NCI-H345 (cell line): ENCODE results near the gene RPS6KA3.
"Not testable (repeated sequence)": the region's sequence is repeated elsewhere in the genome, so short reads cannot be mapped to it uniquely, and the experiment has no call there.

Experiments used
- DNase-seq: peaks from one replicate; lab custom pipeline; 2025; lab: John Stamatoyannopoulos, UW

The RPS6KA3 gene

DNA sequence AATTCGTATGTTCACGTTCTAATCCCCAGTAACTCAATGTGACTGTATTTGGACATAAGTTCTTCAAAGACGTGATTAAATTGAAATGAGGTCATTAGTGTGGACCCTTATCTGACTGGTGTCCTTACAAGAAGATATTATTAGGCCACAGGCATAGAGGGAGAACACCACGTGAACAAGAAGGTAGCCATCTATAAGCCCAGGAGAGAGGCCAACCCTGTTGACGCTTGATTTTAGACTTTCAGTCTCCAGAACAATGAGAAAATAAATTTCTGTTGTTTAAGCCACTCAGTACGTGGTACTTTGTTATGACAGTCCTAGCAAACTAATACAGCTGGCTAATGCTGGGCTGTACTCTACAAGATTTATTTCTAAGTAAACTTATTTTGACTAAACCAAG is 123.6 kb downstream of the RPS6KA3 start:
- DNase-seq: no peak

DNA sequence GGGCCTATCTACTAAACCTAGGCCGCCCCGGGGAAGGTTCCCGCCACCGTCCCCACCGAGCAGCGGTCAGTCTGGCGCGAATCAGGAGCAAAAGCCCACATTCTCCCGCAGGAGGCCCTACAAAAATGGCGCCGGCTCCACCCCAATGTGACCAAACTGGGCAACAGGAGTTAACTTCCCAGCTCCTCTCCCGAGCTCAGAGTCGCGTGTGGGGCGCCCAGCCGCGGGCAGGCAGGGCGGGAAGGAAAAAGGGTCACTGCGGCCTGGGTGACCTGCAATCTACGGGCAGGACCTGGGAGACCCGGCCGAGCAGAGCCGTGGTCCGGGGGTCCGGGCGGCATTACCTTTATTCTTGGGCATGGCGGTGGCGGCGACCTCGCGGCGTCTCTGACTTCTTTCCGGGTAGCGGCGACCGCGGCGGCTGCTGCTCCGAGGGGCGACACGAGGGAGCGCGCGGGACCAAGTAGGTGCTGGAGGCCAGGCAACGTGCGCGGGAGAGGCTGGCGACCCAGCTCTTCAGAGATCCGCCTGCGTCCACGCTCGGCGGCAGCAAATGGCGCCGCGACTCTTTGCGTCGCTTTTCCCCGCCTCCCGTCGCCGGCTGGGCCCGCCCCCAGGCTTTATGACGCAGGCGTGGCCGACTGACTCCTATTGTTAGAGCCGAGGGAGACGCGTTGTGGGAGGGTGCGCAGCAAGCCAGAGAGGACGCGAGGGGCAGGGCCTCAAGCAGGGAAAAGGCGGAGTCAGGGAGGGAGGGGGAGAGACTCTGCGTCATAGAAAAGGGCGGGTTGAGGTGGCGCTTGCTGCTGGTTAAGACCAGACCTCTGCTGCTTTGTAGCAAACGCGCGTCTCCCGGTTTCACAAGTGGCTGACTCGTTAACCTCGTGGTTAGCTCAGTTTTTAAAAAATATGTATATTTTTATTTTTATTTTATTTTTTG is 125.2 kb downstream of the RPS6KA3 start, which contains the start of gene EIF1AX:
EIF1AX (minus strand) TSS at position 558 of the 940 bp plus-strand sequence; CDS start at position 360, 198 bp downstream.
- DNase-seq: peak; percentile 98

DNA sequence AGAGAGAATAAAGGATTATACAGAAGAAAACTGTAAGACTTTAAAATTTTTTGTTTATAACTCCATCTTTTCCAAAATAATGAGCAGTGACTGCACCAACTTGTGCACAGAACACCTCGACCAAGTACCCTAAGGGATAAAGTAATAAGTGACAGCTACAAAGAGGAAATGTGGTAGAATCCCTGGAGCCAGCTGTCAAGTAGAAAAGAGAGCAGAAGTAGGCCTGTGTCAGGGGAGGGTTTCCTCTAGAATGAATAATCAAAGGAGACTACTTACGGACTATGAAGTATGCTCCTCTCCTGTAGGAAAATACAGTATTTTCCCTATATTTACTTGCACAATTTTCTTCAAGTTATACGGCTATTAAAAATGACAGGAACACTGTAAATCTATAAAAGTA is 126.3 kb downstream of the RPS6KA3 start:
- DNase-seq: no peak

DNA sequence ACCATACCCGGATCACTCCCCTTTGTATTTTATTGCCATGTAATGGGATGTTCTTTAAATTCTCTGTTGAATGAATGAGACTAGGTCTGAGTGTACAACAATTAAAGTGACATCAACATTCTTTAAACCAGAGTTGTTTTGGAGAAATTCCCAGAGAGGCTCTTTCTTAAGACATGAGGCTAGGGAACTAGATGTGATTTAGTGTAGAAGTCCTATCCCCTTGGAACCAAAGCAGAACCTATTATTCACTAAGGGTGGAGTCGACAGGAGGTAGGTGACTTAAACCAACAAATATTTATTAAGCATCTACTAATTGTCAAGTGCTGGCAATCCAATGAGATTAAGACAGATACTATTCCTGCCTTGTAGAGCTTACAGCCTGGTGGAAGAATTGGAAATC is 126.7 kb downstream of the RPS6KA3 start:
- no peak for DNase-seq

DNA sequence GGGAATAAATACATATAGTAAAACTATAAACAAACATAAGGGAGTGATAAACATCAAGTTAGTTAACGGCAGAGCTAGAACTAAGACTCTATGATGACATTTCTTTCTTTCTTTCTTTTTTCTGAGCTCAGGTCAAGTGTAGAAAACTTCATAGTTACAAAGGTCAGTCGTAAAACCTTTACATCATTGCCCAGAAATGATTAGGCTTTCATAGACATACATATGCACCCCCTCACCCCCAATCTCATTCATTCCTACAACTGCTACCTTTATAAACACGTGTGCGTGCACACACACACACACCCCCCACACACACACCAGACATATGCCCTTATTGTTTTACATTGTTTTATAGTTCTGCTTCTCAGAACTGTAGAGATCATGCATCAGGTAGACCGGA is 130.8 kb downstream of the RPS6KA3 start:
- DNase-seq: no peak

DNA sequence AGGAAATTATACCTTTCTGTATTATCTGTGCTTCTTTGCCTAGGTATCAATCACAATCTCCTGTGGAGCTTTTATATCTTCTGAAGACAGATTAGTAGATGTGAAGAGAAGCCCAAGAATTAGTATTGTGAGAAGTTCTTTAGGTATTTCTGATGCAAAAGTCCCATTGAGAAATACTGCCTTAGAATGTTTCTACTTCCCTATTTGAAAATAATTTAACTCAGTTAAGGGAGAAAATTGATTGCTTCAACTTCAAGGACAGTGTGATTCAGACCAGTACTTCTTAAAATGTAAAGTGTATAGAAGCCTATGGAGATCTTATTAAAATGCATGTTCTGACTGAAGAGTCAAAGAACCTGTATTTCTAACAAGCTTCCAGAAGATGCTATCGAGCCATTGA is 134.0 kb downstream of the RPS6KA3 start:
- DNase-seq: no peak

DNA sequence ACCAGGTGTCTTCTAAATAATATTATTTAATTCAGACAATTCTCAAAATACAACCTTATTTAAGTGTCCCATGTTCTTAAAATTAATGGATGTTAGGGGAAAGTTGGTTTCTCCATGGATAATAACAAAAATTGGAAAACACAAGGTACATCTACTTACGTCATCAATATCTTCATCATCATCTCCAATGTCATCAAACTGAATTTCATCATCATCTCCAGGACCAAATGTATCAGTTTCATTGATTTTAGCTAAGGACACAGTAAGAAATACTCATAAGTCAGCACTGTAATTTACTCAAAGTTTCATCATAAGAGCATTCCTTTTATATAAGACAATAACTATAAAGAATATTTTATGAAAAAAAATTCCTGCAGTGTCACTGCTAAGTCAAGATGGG is 136.4 kb downstream of the RPS6KA3 start:
- no peak for DNase-seq

DNA sequence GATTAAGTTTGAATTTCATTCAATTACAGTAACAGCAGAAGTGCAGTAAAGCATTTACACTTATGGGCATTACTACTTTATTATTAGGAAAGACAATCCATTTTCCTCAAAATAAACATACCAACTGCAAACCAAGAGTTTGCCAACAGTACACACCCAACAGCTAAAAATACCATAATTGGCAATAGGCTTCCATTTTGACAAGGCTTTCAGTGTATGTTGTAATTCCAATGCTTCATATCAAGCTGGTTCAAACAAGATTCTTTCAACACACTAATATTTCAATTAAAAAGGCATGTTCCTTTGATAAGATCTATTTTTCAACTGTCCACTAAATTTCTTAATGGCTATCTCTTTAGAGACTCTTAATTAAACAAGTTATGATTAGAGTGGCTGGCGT is 137.2 kb downstream of the RPS6KA3 start:
- no peak for DNase-seq

DNA sequence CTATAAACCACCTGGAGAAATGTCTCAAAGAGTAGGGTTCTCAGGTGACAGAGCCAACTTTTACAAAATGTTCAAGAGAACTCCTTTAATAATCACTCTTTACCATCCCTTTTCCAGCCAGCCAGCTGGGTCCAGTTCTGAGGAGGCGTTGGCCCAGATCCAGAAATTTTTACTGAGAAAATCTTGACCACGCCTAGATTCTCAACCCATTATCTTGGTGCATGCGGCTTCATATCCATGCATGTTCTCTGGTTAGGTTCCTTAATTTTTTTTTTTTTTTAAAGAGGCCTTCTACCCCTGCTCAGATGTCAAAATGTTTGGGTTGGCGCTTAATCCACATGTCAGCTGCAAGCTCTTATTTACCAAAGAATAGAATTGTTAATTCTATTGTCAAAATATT is 138.0 kb downstream of the RPS6KA3 start:
- no peak for DNase-seq

DNA sequence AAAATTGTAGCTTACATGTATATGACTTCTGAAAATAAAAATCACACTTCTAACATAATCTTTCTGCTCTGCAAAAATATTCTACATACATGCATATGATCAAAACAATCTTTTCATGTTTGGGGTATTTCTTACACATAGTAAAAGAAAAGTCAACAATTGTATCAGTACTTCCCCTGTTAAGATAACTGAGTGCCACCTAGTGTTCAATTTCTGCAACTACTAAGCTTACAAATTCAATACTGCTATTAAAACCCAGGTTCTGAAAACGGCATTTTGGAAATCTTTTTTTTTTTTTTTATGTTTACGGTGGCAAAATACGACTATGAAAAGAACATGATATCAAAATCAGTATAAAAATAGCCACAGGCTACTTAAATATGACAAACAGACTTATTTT is 139.3 kb downstream of the RPS6KA3 start:
- not testable (repeated sequence) for DNase-seq

DNA sequence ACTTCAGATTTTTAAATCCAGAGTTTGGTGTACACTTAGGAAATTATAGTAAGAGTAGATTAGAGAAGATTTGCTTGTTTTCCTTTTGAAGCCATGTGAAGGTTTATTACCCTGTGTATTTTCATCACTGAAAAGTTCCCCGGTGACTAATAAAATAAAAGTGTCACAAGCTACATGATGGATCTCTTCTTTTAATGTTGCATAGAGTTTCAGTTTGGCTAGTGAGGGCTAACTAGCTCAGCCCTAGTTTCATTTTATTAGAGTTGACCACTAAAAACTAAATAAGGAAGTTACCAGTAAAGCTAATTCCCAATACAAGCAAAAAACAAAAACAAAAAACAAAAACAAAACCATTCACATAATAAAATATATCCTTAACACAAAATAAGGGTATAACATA is 139.9 kb downstream of the RPS6KA3 start:
- DNase-seq: not testable (repeated sequence)

DNA sequence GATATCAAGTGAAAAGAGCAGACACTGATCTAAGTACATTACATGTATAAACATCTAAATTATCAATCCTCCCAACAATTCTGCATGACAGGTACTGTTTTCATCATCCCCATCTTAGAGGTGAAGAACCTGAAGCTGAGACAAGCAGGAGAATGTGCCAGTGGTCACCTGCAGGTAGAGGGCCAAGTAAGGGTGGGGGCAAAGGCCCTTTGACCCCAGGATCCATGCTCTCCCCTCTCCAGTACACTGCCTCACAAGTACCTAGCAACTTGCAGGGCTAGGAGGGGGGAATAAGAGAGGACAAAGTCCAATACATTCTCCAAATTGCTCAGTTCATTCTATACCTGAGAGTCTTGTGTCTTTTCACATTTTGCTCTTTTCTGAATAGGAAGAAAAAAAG is 141.7 kb downstream of the RPS6KA3 start:
- DNase-seq: no peak

DNA sequence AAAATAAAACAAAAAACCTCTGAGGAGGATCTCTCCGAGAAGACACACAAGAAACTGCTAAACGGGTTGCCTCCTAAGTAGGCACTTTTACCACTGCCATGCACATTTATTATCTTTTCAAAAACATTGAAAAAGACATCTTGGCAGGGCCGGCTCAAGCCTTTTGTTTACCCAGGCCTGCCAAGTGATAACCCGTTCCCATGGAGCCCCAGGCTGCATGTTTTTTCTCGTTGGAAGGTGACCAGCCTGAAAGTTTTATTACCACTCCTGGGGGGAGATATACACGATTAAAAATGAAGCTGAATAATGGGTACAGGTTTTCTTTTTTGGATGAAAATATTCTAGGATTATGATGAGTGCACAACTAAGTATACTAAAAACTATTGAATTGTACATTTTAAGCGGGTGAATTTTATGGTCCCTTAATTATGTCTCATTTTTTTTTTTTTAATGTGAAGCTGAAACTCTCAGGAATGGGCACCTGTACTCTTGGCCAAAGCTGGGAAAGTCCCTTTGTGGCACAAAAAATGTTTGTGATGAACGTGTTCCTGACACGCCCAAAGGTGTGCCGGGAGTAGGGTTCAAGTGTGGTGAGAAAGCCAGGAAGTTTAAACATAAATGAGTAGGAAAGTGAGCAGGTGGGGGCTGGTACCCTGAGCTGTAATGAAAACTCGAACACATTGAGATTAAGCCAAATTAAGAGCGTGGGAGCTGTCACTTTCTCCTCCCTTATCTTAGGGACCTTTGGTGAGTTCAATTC is 148.5 kb downstream of the RPS6KA3 start:
- no peak for DNase-seq

DNA sequence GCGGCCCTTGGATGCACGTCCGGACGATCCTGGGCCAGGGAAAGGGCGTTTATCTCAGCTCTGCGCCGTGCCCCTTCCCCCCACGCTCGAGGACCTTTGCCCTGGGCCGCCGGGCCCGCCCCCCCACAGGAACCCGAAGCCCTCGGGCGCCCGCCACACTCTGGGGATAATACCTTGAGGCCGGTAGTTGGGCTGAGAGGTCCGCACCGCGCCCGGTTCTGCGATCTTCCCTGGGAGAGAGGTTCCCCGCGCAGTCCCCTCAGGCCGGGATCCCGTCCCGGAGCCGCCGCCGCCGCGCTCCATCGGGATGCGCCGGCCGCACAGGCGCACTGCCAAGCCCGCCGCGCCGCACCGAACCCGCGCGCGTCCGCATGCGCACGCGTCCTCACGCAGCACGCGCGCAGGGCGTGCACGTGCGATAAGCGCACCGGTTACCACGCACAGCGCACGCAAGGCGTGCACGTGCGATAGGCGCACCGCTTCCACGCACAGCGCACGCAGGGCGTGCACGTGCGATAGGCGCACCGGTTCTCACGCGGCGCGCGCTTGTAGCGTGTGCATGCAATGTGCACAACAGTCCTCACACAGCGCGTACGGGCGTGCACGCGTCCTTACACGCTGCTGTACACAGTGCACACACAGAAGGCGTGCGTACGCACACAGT is 150.0 kb downstream of the RPS6KA3 start, which contains the start of gene MAP7D2:
MAP7D2 (minus strand) TSS at position 331 of the 664 bp plus-strand sequence; CDS start at position 303, 28 bp downstream.
- DNase-seq: no peak

DNA sequence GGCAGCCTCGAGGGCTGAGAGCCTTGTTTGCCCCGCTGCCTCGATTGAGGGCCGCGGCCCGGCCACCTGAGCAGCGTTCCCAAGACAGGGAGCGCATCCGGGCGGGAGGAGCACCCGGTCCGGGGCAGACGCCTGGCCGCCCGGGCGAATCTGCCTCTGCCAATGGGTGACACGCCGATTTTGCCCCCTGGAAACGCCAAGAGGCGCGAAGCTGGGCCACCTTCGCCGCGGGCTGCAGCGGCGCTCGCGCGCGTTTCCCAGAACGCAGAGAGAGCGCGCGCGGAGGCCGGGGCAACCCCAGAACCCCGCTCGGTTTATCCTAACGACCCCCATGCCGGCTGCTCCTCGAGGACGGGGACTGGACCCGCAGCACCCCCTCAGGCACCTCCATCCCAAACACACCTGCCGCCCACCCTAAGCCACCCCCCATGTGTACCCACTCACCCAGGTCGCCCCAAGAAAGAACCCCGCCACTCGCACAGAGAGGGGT is 150.6 kb downstream of the RPS6KA3 start:
- no peak for DNase-seq

DNA sequence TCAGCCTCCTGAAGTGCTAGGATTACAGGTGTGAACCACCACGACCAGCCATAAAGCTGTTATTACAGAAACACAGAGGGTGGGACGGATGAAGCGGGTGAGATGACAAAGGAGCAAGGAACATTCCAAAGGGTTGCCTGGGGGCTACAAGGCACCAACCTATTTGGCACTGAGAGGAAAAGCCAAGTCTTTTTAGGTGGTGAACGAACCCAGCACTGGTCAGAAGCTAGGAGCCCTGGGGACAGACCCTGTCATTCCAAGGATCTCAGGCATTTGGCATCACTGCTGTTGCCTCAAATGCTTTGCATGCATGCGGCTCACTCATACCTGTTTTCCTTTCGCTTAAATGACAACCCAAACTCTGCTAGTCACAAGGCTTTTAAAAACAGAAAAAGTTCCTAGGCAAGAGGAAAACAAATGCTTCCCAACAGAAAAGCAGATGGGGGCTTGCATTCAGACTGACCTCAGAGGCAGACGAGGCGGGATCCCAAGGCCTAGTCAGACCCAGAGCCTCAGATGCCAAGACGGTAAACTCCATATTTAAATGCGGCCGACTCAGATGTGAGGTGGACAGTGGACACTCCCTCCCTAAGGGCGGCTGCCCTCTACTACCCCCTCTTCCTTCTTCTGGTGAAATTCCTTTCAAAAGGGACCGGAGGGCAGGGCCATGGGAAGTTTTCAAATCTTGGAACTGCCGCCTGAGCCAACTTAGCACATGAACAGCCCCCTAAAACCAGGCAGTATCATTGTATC is 154.5 kb downstream of the RPS6KA3 start:
- DNase-seq: no peak

DNA sequence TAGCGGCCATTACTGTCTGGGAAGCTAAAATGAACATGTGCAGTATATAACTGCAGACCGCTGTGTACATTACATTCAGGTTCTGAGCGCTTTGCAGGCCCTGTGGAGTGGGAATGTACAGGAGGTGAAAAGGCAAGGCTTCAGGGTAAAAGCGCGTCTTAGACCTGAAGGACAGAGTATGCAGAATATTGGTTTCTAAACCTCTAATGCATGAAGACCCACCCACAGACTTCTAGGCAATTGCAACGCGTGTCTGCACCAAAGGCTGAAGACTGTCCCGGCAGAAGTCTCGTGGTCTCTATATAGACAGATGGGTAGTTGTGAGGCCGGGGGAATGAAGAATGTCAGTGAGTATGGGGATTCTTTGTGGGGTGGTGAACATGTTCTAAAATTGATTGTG is 155.4 kb downstream of the RPS6KA3 start:
- DNase-seq: no peak

DNA sequence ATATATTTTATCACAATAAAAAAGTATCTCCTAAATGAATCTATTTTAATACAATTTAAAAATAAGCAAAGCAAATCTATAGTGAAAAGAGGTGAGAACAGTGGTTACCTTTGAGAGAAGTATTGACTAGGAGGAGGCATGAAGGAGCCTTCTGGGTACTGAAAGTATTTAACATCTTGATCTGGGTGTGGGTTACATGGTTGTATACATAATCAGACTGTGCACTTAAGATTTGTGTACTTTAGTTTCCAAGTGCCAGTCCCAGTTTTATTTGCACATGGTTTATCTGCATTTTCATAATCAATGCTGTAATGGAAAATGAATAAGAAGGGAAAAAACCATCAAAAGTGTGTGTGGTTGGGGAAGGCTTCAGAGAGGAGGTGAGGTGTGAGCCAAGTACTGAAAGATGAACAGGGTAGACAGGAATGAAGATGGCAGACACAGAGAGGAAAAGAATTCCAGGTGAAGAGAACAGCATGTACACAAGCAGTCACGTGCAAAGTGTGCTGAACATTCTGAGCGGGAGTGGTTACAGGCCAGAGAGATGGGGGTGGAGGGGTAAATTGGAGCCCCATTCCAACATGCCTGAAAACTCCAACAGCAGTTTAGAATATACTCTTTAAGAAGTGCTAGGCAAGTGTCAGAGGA is 164.7 kb downstream of the RPS6KA3 start:
- DNase-seq: no peak
